Osteoblast (primary cell): ENCODE results near the gene MLF2. TPM values are rescaled to one million over a fixed set of nuclear protein-coding genes. Genes with fewer than 3 reads are reported as not detected.
"Not testable (repeated sequence)": the region's sequence is repeated elsewhere in the genome, so short reads cannot be mapped to it uniquely, and the experiment has no call there.

ENCODE experiments used
- DNase-seq: peaks from one replicate; pipeline ENCODE4 v3.0.0; 2011; ENCODE audit warnings: low spot score, mixed read lengths; ENCODE audit not compliant: insufficient read length; ENCODE audit errors: missing footprints
- H2AFZ ChIP-seq: 2 replicates; pipeline ENCODE4 v1.6.0; 2011; ENCODE audit warnings: mild to moderate bottlenecking, low read length
- H3K27ac ChIP-seq: 2 replicates; pipeline ENCODE4 v1.5.1; 2011; ENCODE audit warnings: mild to moderate bottlenecking, low read depth, low read length, moderate library complexity
- H3K27me3 ChIP-seq: 2 replicates; pipeline ENCODE4 v1.6.0; 2012; ENCODE audit warnings: mild to moderate bottlenecking, control low read depth, inconsistent platforms, low read length, moderate library complexity; ENCODE audit not compliant: insufficient read depth
- H3K36me3 ChIP-seq: 2 replicates; pipeline ENCODE4 v1.5.1; 2011; ENCODE audit warnings: mild to moderate bottlenecking, low read length, control low read depth, moderate library complexity; ENCODE audit not compliant: insufficient read depth
- H3K4me1 ChIP-seq: 2 replicates; pipeline ENCODE4 v1.5.1; 2011; ENCODE audit warnings: mild to moderate bottlenecking, low read length, control low read depth, moderate library complexity; ENCODE audit not compliant: insufficient read depth
- H3K4me2 ChIP-seq: 2 replicates; pipeline ENCODE4 v1.6.0; 2011; ENCODE audit warnings: mild to moderate bottlenecking, low read length; ENCODE audit not compliant: insufficient read depth
- H3K4me3 ChIP-seq: fragments of 200-600 bp; sonication (generic); 3 replicates; pipeline ENCODE4 v1.5.1; 2012; ENCODE audit warnings: mild to moderate bottlenecking, low read length, inconsistent platforms; ENCODE audit not compliant: insufficient read depth
- H3K79me2 ChIP-seq: 2 replicates; pipeline ENCODE4 v1.6.0; 2012; ENCODE audit warnings: mild to moderate bottlenecking, low read length, control low read depth, inconsistent platforms; ENCODE audit not compliant: insufficient read depth
- H3K9me3 ChIP-seq: 2 replicates; pipeline ENCODE4 v1.5.1; 2011; ENCODE audit warnings: low read depth, low read length, control low read depth
- H4K20me1 ChIP-seq: 2 replicates; pipeline ENCODE4 v1.6.0; 2012; ENCODE audit warnings: mild to moderate bottlenecking, low read length, control low read depth; ENCODE audit not compliant: insufficient read depth
- total RNA-seq: library from RNA; depleted of rRNA; stranded (reverse); fragments of >200 nt; gene quantifications from 2 replicates; pipeline ENCODE4 v1.2.3, GENCODE V29; 2012
- TF ChIP-seq, protein P1 (sequence below): IDR thresholded peaks from 2 replicates; pipeline ENCODE4 v1.5.1; 2011; ENCODE audit warnings: mild to moderate bottlenecking, low read depth, low read length, moderate library complexity; ENCODE audit errors: extremely low read depth

Gene MLF2
- total RNA-seq, 1 donor: 138 TPM

DNA sequence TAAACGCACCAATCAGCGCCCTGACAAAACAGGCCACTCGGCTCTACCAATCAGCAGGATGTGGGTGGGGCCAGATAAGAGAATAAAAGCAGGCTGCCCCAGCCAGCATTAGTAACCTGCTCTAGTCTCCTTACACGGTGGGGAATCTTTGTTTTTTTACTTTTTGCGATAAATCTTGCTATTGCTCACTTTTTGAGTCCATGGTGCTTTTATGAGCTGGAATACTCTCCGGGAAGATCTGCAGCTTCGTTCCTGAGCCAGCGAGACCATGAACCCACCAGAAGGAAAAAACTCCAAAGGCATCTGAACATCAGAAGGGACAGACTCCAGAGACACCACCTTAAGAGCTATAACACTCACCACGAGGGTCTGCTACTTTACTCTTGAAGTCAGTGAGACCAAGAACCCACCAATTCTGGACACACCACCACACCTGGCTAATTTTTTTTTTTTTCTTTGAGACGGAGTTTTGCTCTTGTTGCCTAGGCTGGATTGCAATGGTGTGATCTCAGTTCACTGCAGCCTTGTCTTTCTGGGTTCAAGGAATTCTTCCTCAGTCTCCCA, 36.0 kb downstream of the MLF2 start:
- no peaks in the 10 kb centered on the region for H3K4me1 ChIP-seq
- TF ChIP-seq, protein P1, sequence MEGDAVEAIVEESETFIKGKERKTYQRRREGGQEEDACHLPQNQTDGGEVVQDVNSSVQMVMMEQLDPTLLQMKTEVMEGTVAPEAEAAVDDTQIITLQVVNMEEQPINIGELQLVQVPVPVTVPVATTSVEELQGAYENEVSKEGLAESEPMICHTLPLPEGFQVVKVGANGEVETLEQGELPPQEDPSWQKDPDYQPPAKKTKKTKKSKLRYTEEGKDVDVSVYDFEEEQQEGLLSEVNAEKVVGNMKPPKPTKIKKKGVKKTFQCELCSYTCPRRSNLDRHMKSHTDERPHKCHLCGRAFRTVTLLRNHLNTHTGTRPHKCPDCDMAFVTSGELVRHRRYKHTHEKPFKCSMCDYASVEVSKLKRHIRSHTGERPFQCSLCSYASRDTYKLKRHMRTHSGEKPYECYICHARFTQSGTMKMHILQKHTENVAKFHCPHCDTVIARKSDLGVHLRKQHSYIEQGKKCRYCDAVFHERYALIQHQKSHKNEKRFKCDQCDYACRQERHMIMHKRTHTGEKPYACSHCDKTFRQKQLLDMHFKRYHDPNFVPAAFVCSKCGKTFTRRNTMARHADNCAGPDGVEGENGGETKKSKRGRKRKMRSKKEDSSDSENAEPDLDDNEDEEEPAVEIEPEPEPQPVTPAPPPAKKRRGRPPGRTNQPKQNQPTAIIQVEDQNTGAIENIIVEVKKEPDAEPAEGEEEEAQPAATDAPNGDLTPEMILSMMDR: no peak

DNA sequence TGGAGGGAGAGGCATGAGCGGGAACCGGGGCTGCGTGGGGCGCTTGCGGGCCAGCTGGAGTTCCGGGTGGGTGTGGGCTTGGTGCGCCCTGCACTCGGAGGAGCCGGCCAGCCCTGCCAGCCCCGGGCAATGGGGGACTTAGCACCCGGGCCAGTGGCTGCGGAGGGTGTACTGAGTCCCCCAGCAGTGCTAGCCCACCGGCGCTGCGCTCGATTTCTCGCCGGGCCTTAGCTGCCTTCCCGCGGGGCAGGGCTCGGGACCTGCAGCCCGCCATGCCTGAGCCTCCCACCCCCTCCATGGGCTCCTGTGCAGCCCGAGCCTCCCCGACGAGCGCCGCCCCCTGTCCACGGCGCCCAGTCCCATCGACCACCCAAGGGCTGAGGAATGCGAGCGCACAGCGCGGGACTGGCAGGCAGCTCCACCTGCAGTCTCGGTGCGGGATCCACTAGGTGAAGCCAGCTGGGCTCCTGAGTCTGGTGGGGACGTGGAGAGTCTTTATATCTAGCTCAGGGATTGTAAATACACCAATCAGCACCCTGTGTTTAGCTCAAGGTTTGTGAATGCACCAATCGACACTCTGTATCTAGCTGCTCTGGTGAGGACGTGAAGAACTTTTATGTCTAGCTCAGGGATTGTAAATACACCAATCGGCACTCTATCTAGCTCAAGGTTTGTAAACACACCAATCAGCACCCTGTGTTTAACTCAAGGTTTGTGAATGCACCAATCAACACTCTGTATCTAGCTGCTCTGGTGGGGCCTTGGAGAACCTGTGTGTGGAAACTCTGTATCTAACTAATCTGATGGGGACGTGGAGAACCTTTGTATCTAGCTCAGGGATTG, 36.7 kb downstream of the MLF2 start:
- H3K36me3 ChIP-seq, H3K4me2 ChIP-seq, H3K79me2 ChIP-seq, H3K4me3 ChIP-seq, DNase-seq, H4K20me1 ChIP-seq, H3K27ac ChIP-seq, H2AFZ ChIP-seq, H3K4me1 ChIP-seq, H3K9me3 ChIP-seq, H3K27me3 ChIP-seq: not testable (repeated sequence)

More for the DNA sequence above, 36.0 kb downstream of the MLF2 start:
- Histone ChIP-seq H3K4me3 (no peak overlapping the region), H3K79me2 (no peaks in the 10 kb centered on the region), H3K9me3 (no peaks in the 10 kb centered on the region), H3K4me2 (no peak overlapping the region), H4K20me1 (no peaks in the 10 kb centered on the region), H3K27me3 (no peaks in the 10 kb centered on the region), H2AFZ (no peak overlapping the region), H3K36me3 (no peaks in the 10 kb centered on the region), H3K27ac (no peak overlapping the region)
- no peak for DNase-seq

DNA sequence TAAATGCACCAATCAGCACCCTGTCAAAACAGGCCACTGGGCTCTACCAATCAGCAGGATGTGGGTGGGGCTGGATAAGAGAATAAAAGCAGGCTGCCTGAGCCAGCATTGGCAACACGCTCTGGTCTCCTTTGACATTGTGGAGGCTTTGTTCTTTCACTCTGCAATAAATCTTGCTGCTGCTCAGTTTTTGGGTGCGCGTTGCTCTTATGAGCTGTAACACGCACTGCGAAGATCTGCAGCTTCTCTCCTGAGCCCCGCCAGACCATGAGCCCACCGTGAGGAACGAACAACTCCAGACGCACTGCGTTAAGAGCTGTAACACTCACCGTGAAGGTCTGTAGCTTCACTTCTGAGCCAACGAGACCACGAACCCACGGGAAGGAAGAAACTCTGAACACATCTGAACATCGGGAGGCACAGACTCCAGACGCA, 44.0 kb downstream of the MLF2 start:
- no peak for DNase-seq
- peak overlapping the region; percentile 15 for H2AFZ ChIP-seq
- no peaks in the 10 kb centered on the region for H3K79me2 ChIP-seq
- no peaks in the 10 kb centered on the region for H3K4me1 ChIP-seq
- no peaks in the 10 kb centered on the region for H3K36me3 ChIP-seq
- H3K9me3 ChIP-seq: no peaks in the 10 kb centered on the region
- H4K20me1 ChIP-seq: no peaks in the 10 kb centered on the region
- H3K4me2 ChIP-seq: no peak overlapping the region
- H3K27ac ChIP-seq: no peak overlapping the region
- no peak overlapping the region for H3K4me3 ChIP-seq
- peaks cover 1% of the 10 kb centered on the region for H3K27me3 ChIP-seq
- TF ChIP-seq, protein P1: no peak

DNA sequence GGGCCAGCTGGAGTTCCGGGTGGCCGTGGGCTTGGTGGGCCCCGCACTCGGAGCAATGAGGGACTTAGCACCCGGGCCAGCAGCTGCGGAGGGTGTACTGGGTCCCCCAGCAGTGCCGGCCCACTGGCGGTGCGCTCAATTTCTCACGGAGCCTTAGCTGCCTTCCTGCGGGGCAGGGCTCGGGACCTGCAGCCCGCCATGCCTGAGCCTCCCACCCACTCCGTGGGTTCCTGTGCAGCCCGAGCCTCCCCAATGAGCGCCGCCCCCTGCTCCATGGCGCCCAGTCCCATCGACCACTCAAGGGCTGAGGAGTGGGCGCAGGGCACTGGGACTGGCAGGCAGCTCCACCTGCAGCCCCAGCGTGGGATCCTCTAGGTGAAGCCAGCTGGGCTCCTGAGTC, 44.6 kb downstream of the MLF2 start:
- not testable (repeated sequence) for H3K36me3 ChIP-seq

DNA sequence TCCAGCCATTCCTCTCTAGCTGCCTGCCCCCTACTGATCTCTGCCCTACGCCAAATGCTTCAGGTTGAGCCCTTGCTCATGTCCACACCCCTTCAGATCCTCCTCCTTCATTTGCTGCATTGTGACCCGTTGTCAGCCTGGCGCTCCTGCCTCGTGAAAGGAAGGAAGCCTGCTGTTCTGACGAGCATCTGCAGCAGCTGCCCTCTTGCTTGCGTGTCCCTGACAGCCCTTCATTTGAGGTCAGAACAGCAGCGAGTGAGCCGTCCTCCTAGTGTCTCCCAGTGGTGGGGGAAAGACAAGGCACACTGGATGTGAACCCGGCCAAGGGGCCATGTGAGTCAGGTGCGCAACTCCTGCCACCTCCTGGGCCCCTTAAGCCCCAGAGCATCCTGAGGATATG, 49.3 kb downstream of the MLF2 start:
- H3K27me3 ChIP-seq: peaks cover 41% of the 10 kb centered on the region
- TF ChIP-seq, protein P1: no peak

More for the DNA sequence above, 44.6 kb downstream of the MLF2 start:
- not testable (repeated sequence) for H3K4me1 ChIP-seq, H3K4me2 ChIP-seq, H3K27me3 ChIP-seq, H3K27ac ChIP-seq, H2AFZ ChIP-seq, H3K79me2 ChIP-seq, DNase-seq, H3K9me3 ChIP-seq, H4K20me1 ChIP-seq, H3K4me3 ChIP-seq

More for the DNA sequence above, 49.3 kb downstream of the MLF2 start:
- Histone ChIP-seq H2AFZ (no peak overlapping the region), H3K4me3 (no peak overlapping the region), H3K79me2 (no peaks in the 10 kb centered on the region), H3K27ac (no peak overlapping the region), H4K20me1 (no peaks in the 10 kb centered on the region), H3K4me2 (no peak overlapping the region), H3K36me3 (no peaks in the 10 kb centered on the region), H3K4me1 (peaks cover 5% of the 10 kb centered on the region), H3K9me3 (no peaks in the 10 kb centered on the region)
- DNase-seq: peak; percentile 92
